Measurements from ENCODE around the gene C19orf85. TPM values are rescaled to one million over a fixed set of nuclear protein-coding genes. Genes with fewer than 3 reads are reported as not detected.

The C19orf85 gene
- total RNA-seq, 1 donor from 2014 or later, result not detected

- Mint-ChIP-seq H3K27me3 (ENCODE audit: low read depth) (peaks cover 6% of the 10 kb centered on the region), H3K4me1 (peaks cover 20% of the 10 kb centered on the region), H3K4me3 (peak overlapping the region; percentile 91), H3K27ac (ENCODE audit: unreplicated experiment) (no peak overlapping the region), H3K36me3 (ENCODE audit: low read depth) (no peaks in the 10 kb centered on the region), H3K9me3 (no peaks in the 10 kb centered on the region)
- TF ChIP-seq, protein P1, sequence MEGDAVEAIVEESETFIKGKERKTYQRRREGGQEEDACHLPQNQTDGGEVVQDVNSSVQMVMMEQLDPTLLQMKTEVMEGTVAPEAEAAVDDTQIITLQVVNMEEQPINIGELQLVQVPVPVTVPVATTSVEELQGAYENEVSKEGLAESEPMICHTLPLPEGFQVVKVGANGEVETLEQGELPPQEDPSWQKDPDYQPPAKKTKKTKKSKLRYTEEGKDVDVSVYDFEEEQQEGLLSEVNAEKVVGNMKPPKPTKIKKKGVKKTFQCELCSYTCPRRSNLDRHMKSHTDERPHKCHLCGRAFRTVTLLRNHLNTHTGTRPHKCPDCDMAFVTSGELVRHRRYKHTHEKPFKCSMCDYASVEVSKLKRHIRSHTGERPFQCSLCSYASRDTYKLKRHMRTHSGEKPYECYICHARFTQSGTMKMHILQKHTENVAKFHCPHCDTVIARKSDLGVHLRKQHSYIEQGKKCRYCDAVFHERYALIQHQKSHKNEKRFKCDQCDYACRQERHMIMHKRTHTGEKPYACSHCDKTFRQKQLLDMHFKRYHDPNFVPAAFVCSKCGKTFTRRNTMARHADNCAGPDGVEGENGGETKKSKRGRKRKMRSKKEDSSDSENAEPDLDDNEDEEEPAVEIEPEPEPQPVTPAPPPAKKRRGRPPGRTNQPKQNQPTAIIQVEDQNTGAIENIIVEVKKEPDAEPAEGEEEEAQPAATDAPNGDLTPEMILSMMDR (conservative IDR thresholded peaks at IDR 0.05), result no peak
- DNase-seq (ENCODE audit: low read depth, low spot score), result peak; percentile 55
These were observed 3.8 kb downstream of the C19orf85 start for GRCh38 chr19:55460670-55461258.

GRCh38 chr19:55459950-55460657 lies 4.4 kb downstream of the C19orf85 start:
- H3K27me3 Mint-ChIP-seq (ENCODE audit: low read depth), result peaks cover 6% of the 10 kb centered on the region
- H3K36me3 Mint-ChIP-seq (ENCODE audit: low read depth), result no peaks in the 10 kb centered on the region
- H3K27ac Mint-ChIP-seq (ENCODE audit: unreplicated experiment), result no peak overlapping the region
- peaks cover 20% of the 10 kb centered on the region for H3K4me1 Mint-ChIP-seq
- DNase-seq (ENCODE audit: low read depth, low spot score), result no peak
- no peaks in the 10 kb centered on the region for H3K9me3 Mint-ChIP-seq
- TF ChIP-seq, protein P1 (conservative IDR thresholded peaks at IDR 0.05), result no peak
- peak overlapping the region; percentile 91 for H3K4me3 Mint-ChIP-seq

GRCh38 chr19:55459551-55459949 lies 5.0 kb downstream of the C19orf85 start:
- peak overlapping the region; percentile 91 for H3K4me3 Mint-ChIP-seq
- no peaks in the 10 kb centered on the region for H3K9me3 Mint-ChIP-seq
- peaks cover 3% of the 10 kb centered on the region for H3K36me3 Mint-ChIP-seq (ENCODE audit: low read depth)
- peaks cover 8% of the 10 kb centered on the region for H3K27me3 Mint-ChIP-seq (ENCODE audit: low read depth)
- TF ChIP-seq, protein P1 (conservative IDR thresholded peaks at IDR 0.05), result no peak
- H3K4me1 Mint-ChIP-seq, result peaks cover 24% of the 10 kb centered on the region
- no peak for DNase-seq (ENCODE audit: low read depth, low spot score)
- H3K27ac Mint-ChIP-seq (ENCODE audit: unreplicated experiment), result no peak overlapping the region

DNA sequence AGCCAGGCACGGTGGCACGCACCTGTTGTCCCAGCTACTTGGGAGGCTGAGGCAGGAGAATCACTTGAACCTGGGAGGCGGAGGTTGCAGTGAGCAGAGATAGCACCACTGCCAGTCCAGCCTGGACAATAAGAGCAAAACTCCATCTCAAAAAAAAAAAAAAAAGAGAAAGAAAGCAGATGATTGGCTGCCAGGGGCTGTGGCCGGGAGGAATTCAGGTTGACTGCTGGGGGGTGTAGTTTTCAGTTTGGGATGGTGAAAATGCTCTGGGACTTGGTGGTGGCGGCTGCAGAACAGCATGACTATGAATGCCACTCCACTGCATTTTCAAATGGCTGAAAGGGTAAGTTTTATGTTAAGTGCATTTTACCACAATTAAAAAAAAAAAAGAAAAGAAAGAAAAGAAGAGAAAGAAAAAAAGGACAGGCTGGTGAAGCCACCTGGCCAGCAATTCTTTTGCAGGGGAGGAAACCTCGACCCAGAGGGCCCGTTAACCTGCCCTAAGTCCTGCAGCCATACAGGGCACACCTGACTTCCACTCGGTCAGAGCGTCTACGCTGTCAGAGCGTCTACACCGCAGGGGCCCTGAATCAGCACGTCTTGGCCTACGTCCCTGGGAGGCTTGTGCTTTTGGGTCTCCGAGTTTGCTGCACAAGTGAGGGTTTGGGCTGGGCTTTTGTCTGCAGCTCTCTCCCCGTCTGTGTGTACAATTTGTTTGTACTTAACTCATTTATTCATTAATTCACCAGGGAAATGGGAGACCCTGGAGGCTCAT lies 6.7 kb downstream of the C19orf85 start:
- Mint-ChIP-seq H3K4me1 (peaks cover 36% of the 10 kb centered on the region), H3K9me3 (no peaks in the 10 kb centered on the region), H3K27me3 (ENCODE audit: low read depth) (peaks cover 19% of the 10 kb centered on the region), H3K27ac (ENCODE audit: unreplicated experiment) (no peak overlapping the region), H3K4me3 (peak overlapping the region; percentile 47), H3K36me3 (ENCODE audit: low read depth) (peaks cover 3% of the 10 kb centered on the region)
- no peak for DNase-seq (ENCODE audit: low read depth, low spot score)
- TF ChIP-seq, protein P1 (conservative IDR thresholded peaks at IDR 0.05), result no peak

DNA sequence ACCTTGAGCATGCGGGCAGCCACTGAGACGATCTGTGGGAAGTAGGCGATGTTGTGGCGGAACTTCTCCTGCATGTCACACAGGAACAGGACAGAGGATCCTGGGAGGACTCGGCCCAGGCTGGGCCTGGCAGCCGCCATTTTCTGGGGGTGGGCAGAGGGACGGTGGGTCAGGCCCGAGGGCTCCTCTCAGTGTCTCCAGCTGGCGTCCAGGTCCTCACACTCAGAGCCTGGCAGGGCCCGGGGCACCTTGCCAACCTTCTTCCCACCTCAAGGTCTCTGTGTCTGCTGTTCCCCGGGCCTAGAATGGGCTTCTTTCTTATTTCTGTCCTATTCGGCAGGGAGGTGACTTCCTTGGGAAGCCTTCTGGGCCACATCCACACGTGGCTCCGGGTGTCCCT lies 8.2 kb downstream of the C19orf85 start:
- DNase-seq (ENCODE audit: low read depth, low spot score), result no peak
- Mint-ChIP-seq H3K4me1 (peaks cover 32% of the 10 kb centered on the region), H3K4me3 (no peak overlapping the region), H3K36me3 (ENCODE audit: low read depth) (peaks cover 3% of the 10 kb centered on the region), H3K9me3 (no peaks in the 10 kb centered on the region), H3K27ac (ENCODE audit: unreplicated experiment) (no peak overlapping the region), H3K27me3 (ENCODE audit: low read depth) (peaks cover 25% of the 10 kb centered on the region)
- TF ChIP-seq, protein P1 (conservative IDR thresholded peaks at IDR 0.05), result no peak

Data from neural crest cell (in vitro differentiated cells).